ENCODE measurements around the gene C6. TPM values are rescaled to one million over a fixed set of nuclear protein-coding genes. Genes with fewer than 3 reads are reported as not detected.

Gene C6
- total and polyA plus RNA-seq, 9 of the 15 experiments (the other 6 are each of a cell fraction or from before 2014, with no cell fraction given) = 0.09 TPM; not detected in 8

- TF ChIP-seq NR2C2 (CRISPR knock-in tag; IDR thresholded peaks at IDR 0.05) (no peak), NR2C2 (tag; IDR thresholded peaks at IDR 0.05) (no peak), CBX8 (IDR thresholded peaks at IDR 0.05; ENCODE audit: borderline replicate concordance, extremely low read depth, low read depth, low read length, poor library complexity, severe bottlenecking) (no peak)
These were observed 38.7 kb upstream of the C6 start (continued) for GRCh38 chr5:41252036-41252435.

- CTCF ChIA-PET (ENCODE audit: low intra/inter-chr PET ratio) = no interaction called here
- H3K9ac ChIP-seq (ENCODE audit: insufficient read depth in 1 of 2, low read depth in 2 of 2, low read length in 2 of 2) = no peak overlapping the region
- intact Hi-C loops (cut with micrococcal nuclease) = no loop called here
- BruUV-seq (replicated peaks) = no TSS peak
- no peak overlapping the region for H3K4me3 ChIP-seq
- H3K79me2 ChIP-seq (ENCODE audit: control insufficient read depth, insufficient read depth, low read length) = no peaks in the 10 kb centered on the region
- no peak overlapping the region for H2AFZ ChIP-seq (ENCODE audit: low read depth, low read length)
- H3K4me1 ChIP-seq (replicated peaks in 1 of 2; ENCODE audit: control insufficient read depth in 2 of 2, insufficient read depth in 2 of 2, low read length in 2 of 2) = no peaks in the 10 kb centered on the region
- H3K27me3 ChIP-seq (ENCODE audit: control insufficient read depth in 2 of 2, insufficient read depth in 2 of 2, low read length in 2 of 2) = no peaks in the 10 kb centered on the region
- TF ChIP-seq ZNF324 (CRISPR knock-in tag; IDR thresholded peaks at IDR 0.05) (no peak), SUPT5H (IDR thresholded peaks at IDR 0.05) (no peak), ZNF217 (CRISPR knock-in tag; IDR thresholded peaks at IDR 0.05) (no peak), CCAR2 (IDR thresholded peaks at IDR 0.05; ENCODE audit: low read depth, low read length) (no peak), NR4A1 (CRISPR knock-in tag; IDR thresholded peaks at IDR 0.05) (no peak), NR4A1 (tag; IDR thresholded peaks at IDR 0.05) (no peak), ZNF253 (CRISPR knock-in tag; conservative IDR thresholded peaks at IDR 0.05) (no peak), NCOA1 (IDR thresholded peaks at IDR 0.05; ENCODE audit: low read depth) (no peak)
- H3K4me2 ChIP-seq (ENCODE audit: insufficient read depth, low read length) = no peak overlapping the region
- no peak for DNase-seq (ENCODE audit: extremely low read depth in 1 of 4, low spot score in 3 of 4)
- no peak overlapping the region for H3K27ac ChIP-seq (ENCODE audit: extremely low read depth, low read depth, low read length)
- in situ Hi-C loops (cut with MboI) = no loop called here
- no peaks in the 10 kb centered on the region for H3K36me3 ChIP-seq (ENCODE audit: control insufficient read depth, insufficient read depth, low read length)
- no peaks in the 10 kb centered on the region for H3K9me1 ChIP-seq (ENCODE audit: control insufficient read depth, insufficient read depth, low read length)
- POLR2A ChIA-PET = no interaction called here
- 3% methylated on average over 2 of the region's 2 CpGs for WGBS (ENCODE audit: insufficient coverage, low coverage, missing lambda C conversion rate)
- no peak for ATAC-seq
- no peaks in the 10 kb centered on the region; the same call in 1 of the 2 replicates for H3K9me3 ChIP-seq (replicated peaks; ENCODE audit: control insufficient read depth, insufficient read depth, low read depth, low read length)
- FAIRE-seq = no peak
- no peaks in the 10 kb centered on the region for H4K20me1 ChIP-seq (replicated peaks; ENCODE audit: control insufficient read depth, insufficient read depth, low read length)
These were observed 37.1 kb upstream of the C6 start for GRCh38 chr5:41250351-41250987.
